Thoracic aorta endothelial cell (primary cell): Measurements from ENCODE around the gene MRPL37. TPM values are rescaled to one million over a fixed set of nuclear protein-coding genes. Genes with fewer than 3 reads are reported as not detected.

Source experiments
- total RNA-seq: library from RNA; depleted of rRNA; stranded (reverse); fragments of >200 nt; gene quantifications from 2 replicates; pipeline ENCODE4 v1.2.3, GENCODE V29; 2012

MRPL37 gene
- 117 and 128 TPM in 2 replicates for total RNA-seq

DNA sequence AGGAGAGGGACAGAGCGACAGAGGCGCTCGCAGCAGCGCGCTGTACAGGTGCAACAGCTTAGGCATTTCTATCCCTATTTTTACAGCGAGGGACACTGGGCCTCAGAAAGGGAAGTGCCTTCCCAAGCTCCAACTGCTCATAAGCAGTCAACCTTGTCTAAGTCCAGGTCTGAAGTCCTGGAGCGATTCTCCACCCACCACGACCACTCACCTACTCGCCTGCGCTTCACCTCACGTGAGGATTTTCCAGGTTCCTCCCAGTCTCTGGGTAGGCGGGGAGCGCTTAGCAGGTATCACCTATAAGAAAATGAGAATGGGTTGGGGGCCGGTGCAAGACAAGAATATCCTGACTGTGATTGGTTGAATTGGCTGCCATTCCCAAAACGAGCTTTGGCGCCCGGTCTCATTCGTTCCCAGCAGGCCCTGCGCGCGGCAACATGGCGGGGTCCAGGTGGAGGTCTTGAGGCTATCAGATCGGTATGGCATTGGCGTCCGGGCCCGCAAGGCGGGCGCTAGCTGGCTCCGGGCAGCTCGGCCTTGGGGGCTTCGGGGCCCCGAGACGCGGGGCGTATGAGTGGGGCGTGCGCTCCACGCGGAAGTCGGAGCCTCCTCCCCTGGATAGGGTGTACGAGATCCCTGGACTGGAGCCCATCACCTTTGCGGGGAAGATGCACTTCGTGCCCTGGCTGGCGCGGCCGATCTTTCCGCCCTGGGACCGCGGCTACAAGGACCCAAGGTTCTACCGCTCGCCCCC, at the start of gene MRPL37, which contains the start of gene CYB5RL:
Gene MRPL37, plus strand, starts transcription at position 403 of the 754 bp plus-strand sequence. Its CDS starts 77 bp downstream, at position 480.
Gene CYB5RL, minus strand, starts transcription at position 266 of the 754 bp plus-strand sequence. CDS start 4,414 bp downstream, outside the sequence.

DNA sequence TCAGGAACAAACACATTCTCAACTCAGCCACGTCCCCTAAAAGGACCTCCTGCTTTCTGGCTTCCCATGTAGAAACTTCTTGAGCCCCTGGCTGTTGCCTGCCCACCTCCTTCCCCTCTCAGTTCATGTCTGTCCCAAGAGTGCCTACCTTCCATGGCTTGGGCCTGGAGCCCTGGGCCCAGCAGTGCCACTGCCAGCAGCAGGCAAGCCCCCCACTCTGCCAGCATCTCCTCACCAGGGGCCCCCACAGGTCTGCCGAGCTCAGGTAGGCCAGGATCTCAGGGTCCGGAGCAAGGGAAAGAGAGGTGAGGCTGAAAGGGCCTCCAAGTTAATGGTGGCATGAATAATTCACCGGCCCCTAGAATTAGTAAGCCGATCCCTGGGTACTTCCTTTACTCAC, 47.3 kb upstream of the MRPL37 start, which contains the start of gene CDCP2:
Gene CDCP2, minus strand, starts transcription at position 305 of the 400 bp plus-strand sequence. Its CDS starts 78 bp downstream, at position 227.

Other genes starting within 250 kb of the MRPL37 start
- not detected in 2 replicates for gene LDLRAD1, start 182.0 kb upstream of the MRPL37 start, total RNA-seq
- 149 and 191 TPM in 2 replicates for gene TMEM59, start 147.0 kb upstream of the MRPL37 start, total RNA-seq
- 3.2 and 4.0 TPM in 2 replicates for gene TCEANC2, start 146.6 kb upstream of the MRPL37 start, total RNA-seq
- gene CDCP2, start 47.2 kb upstream of the MRPL37 start, total RNA-seq = not detected in 2 replicates
- gene CYB5RL, start 137 bp upstream of the MRPL37 start, total RNA-seq = 7.6 and 8.0 TPM in 2 replicates
- 27.3 and 31.1 TPM in 2 replicates for gene SSBP3, start 206.2 kb downstream of the MRPL37 start, total RNA-seq